CD4-positive, alpha-beta T cell treated with Interferon alpha-2 for 1 hour (primary cell): ENCODE results near the gene TIMP2.
"Not testable (repeated sequence)": the region's sequence is repeated elsewhere in the genome, so short reads cannot be mapped to it uniquely, and the experiment has no call there.

ENCODE experiments used
- DNase-seq, 2 donors: peaks; one replicate each; pipeline ENCODE4 v3.0.0-alpha.2; 2020 to 2022

TIMP2 gene

GRCh38 chr17:78886954-78887353, 38.2 kb downstream of the TIMP2 start:
- DNase-seq = no peak

- no peak for DNase-seq
Observed at GRCh38 chr17:78885956-78886355, 39.2 kb downstream of the TIMP2 start.

DNA sequence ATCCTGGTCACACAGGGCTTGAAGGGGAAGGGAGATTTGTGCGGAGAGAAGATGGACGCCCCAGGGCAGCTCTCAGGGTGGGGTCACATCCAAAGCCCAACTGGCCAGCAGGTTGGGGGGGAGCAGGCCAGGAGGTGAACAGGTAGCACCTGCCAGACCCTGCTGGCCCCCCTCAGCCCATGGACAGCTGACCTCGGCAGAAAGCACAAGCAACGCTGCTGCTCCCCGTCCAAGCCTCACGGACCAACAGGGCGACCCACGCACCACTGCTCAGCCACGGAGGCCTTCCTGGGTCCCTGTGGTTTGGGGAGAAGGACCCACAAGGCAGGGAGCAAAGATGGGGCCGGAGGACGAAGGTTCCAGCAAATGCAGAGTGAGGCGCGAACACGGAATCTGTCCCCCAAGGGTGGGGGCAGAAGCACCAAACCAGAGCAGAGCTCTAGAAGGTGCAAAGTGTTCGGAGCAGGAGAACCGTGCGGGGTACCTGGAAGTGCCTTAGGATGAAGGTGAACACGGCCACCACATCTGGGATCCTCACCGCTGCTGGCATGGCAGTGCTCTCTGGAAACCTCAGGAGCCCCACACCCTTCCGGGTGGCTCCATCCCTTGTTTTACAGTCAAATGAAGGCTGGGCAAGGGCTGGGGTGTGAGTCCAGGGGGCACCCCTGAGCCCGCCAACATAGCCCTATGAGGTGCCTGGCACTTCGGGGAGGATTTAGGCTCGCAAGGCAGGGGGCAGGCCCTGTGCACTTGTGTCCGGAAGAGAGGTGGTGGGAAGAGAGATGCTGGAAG, 40.1 kb downstream of the TIMP2 start:
- DNase-seq = no peak

GRCh38 chr17:78884148-78884825, 40.9 kb downstream of the TIMP2 start:
- no peak for DNase-seq

DNA sequence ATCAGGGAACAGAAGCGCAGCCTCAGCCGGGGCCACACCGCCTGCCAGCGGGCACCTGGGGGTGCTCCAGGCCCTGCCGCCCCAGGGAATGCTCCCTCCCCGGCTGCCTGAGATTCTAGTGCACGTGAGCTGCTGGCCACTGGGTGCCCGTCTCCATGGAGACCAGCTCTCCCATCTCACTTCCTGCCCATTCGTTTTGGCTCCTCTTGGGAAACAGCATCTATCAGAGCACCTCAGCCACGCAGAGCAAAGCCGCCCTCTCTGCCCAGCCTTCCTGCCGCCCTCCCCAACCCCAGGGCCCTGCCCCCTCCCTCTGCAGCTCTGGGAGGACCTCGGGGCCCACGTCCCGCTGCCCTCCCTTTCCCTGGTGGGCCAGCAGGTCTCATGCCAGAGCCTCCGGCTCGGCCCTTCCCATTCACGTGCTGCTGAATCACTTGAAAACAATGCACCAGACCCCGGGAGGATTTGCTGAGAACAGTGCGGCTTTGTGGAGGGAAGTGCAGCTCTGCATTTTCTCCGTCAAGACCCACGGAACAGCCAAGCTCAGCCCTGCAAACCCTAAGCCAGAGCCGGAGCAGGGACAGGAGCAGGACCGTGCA, 41.6 kb downstream of the TIMP2 start:
- DNase-seq = peak in 1 of 2 donors; percentile 19

- peak in 1 of 2 donors; percentile 68 for DNase-seq
Observed at GRCh38 chr17:78883089-78883532, 42.1 kb downstream of the TIMP2 start.

- peak in 1 of 2 donors; percentile 19 for DNase-seq
Observed at GRCh38 chr17:78882540-78883088, 42.6 kb downstream of the TIMP2 start.

GRCh38 chr17:78879635-78880186, 45.5 kb downstream of the TIMP2 start:
- peak; percentile 15 to 29 for DNase-seq

GRCh38 chr17:78878871-78879527, 46.2 kb downstream of the TIMP2 start:
- no peak for DNase-seq

DNA sequence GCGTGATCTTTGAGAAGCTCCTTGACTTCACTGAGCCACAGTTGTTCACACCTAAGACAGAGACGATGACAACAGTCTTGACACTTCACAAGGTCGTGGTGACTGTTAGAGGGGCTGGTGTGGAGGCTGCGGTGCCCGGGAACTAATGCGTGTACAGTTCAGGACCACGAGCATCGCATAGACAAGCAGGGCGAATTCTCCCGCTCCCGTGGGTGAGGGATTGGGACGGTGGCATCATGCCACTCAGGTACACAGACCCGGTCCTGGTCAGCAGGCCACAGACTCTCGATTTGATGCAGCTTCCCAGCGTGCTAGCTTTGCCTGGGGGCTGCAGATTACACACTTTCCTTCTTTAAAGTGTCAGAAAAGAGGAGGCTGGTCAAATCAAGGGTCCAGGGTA, 46.9 kb downstream of the TIMP2 start:
- DNase-seq = no peak

DNA sequence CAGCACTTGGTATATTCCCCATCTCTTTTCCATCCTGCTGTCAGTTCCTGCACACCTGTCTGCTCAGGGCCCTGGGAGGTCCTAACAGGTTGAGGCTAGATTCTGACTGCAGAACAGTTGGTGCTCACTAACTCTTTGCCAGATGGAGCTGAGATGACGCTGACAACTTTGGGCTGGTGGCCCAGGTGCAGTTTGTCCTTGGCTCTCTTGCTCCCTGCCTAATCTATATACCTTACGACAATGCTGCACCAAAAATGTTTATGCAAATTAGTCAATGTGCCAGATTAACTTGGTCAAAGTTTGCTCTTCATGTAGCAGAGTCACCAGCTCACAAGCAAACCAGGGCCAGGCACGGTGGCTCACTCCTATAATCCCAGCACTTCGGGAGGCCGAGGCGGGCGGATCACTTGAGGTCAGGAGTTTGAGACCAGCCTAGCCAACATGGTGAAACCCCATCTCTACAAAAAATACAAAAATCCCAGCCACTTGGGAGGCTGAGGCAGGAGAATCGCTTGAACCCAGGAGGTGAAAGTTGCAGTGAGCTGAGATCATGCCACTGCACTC, 48.2 kb downstream of the TIMP2 start:
- not testable (repeated sequence) for DNase-seq

DNA sequence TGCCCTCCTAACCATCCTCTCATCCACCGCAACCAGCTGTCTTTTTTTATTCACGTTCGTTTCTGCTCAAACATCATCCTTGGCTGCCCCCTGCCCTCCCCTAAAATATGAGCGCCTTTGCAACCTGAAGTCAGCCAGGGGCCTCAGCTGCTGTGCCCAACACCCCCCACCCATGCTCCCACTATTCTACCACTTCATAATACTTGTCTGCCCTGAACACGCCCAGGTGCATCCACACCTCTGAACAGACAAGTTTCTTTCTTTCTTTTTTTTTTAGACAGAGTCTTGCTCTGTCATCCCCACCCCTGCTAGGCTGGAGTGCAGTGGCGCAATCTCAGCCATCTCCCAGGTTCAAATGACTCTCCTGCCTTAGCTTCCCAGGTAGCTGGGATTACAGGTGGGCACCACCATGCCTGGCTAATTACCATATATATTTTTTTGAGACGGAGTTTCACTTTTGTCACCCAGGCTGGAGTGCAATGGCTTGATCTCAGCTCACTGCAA, 49.0 kb downstream of the TIMP2 start:
- DNase-seq = no peak

- no peak for DNase-seq
Observed at GRCh38 chr17:78875363-78876093, 49.7 kb downstream of the TIMP2 start.

DNA sequence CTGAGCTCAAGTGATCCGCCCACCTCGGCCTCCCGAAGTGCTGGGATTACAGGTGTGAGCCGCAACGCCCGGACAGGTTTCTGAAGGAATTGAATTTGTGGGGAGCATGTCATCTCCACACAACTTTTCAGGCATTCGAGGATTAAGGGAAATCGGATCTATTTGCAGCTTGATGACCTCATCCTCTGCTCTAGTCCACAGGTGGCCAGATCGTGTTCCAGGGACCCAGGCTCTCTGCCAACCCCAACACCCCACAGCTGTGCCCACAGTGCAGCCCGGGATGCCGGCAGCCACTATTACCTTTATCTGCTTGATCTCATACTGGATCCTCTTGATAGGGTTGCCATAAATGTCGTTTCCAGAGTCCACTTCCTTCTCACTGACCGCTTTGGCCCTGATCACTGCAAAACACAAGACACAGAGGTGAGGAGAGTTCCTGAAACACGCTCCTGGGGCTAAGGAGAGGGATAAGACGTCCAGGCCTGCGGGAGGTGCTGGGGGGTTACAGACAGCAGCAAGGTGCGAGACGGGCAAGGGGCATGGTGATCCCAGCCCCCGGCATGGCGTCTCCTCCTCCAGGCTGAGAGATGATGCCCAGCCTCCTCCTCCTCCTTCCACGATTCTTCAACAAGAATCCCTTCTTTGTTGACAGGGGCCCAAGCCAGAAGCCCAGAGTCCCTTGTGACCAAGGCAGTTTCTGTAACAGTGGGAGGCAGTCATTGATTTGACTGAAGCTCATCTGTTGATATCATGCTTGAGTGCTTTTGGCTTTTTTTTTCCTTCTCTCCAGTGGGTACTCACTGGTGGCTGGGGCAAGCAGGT, 51.5 kb downstream of the TIMP2 start:
- no peak for DNase-seq

- DNase-seq = no peak
Observed at GRCh38 chr17:78872486-78872885, 52.7 kb downstream of the TIMP2 start.

- DNase-seq = no peak
Observed at GRCh38 chr17:78870621-78871020, 54.6 kb downstream of the TIMP2 start.

GRCh38 chr17:78868391-78868790, 56.8 kb downstream of the TIMP2 start:
- DNase-seq = no peak

- DNase-seq = not testable (repeated sequence)
Observed at GRCh38 chr17:78867046-78867445, 58.1 kb downstream of the TIMP2 start.

DNA sequence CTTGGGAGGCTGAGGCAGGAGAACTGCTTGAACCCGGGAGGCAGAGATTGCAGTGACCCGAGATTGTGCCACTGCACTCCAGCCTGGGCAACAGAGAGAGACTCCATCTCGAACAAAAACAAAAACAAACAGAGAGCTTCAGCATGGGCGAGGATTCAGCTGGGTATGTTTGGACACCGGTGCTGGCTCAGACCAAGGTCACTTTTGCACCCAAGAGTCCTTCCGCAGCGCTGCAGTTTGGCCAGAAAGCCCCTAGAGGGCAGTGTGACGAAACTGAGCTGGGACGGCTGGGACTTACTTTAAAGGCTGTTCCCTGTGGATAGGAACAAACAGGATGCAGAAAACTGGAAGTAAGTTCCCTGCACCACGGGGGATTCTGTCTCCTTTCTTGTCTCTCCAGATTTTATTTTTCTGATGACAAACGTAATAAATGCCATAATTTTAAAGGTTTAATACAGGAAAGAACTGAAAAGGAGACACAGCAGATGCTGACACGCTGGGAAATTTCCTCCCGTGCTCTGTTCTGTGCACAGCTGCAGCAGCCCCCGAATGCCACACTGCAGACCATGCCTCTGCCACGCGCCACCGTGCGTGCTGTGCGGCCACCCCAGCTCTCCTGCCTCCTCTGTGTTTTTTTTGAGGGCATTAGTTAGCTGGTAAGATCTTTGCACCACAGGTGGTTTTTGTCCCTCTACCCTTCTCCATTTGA, 59.4 kb downstream of the TIMP2 start:
- peak; percentile 59 to 66 for DNase-seq

DNA sequence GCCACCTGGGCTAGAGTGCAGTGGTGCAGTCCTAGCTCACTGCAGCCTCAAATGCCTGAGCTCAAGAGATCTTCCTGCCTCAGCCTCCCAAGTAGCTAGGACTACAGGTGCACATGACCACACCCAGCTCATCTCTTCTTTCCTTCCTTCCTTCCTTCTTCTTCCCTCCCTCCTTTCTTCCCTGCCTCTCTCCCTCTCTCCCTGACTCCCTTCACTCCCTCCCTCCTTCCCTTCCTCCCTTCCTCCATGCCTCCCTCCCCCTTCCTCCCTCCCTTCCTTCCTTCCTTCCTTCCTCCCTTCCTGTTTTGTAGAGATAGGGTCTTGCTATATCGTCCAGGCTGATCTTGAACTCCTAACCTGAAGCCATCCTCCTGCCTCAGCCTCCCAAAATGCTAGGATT, 61.1 kb downstream of the TIMP2 start:
- no peak for DNase-seq
